ENCODE data around the gene MRPL1.

The MRPL1 gene

GRCh38 chr4:77990456-77990855 lies 127.8 kb downstream of the MRPL1 start:
- no peak for DNase-seq

DNA sequence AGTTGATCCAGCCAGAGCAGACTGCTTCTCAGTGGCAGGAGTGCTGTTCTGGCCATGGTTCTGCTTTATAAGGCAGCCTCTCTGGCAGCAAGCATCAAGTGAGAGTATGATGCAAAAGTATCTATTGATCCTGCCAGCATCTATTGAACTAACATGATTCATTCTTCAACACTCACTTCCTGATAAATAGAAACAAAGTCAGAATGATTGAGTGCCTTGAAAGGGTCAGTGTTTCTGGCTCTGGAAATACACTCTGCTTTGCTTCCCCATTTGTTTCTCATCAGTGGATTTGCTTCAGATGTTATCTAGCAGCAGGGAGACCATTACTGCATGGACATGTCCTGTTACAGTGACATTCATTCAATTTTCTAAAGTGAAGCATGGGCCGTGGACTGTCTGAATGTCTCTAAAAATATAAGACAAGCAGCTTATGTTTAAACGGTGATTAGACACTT lies 128.3 kb downstream of the MRPL1 start:
- DNase-seq: no peak

DNA sequence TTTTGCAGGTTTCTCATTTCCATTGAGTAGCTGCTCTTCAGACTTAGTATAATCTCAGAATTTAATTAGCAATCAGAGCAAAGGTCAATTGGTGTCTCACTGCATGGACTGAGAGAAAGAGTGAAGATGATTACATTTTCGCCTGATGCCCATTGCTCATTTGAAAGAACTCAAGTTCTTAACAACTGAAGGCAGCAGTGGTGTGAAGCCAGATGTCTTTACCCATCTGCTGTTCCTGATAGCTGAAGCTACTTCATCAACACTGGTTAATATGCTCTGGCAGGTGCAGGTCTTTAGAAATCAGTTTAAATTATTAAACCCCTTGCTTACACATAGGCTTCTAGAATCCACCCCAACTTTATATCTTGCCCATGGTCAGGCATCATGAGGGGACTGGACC lies 130.0 kb downstream of the MRPL1 start:
- DNase-seq: peak; percentile 31 to 83

DNA sequence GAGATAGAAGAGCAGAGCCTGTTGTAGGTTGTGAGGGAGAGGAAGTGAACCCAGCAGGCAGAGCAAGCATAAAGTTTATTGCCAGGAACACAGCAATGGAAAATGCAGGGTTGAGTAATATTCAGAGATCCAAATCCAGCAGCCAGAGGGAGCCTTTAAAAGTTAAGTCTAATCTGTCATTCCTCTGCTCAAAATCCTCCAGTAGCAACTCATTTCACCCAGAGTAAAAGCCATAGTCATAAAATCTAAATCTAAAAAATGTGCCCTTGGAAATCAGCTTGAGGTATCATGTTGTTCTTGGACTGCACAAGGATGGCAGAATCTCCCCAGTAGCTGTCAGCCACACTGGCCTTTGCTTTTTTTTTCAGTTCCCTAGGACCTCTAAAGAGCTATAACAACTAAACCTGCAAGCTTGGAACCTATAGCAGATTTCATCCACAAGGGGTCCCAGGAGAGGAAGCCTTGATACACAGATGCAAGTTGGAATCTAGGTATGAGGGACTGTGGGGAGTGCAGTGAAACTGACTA lies 131.6 kb downstream of the MRPL1 start:
- no peak for DNase-seq

DNA sequence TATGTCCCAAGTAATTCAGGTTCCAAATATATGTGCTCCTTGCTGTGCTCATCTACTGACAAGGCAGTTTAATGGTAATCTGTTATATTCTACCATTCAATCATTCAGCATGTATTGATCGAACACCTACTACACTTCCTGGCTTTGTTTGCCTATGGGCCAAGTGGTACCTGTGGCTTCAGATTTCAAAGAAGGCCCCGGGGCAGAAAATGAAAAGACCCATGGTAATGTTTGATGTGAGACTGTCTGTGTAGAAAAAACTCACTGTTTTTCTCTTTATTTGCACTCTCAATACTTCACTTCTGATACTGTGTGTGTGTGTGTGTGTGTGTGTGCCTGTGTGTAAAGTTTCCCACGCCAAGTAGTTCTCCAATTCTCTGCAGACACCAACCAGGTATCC lies 133.4 kb downstream of the MRPL1 start:
- DNase-seq: no peak

DNA sequence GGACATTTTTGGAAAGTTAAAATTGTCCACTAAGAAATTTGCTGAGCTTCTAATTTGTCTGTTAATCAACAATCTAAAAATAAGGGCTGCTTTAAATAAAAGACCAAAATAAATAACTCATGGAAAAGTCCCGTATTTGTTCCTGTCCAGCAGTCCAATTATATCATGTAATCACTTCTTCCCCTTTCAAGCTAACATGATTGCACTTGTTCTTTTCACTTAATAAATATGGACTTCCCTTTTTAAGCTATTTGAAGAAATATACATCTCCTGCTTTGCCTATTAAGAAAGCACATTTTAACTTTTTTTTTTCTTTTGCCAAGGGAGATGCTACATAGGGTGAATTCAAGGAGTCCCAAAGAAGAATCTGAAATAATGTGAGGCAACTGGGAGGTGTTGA lies 138.9 kb downstream of the MRPL1 start:
- DNase-seq: no peak

GRCh38 chr4:78002260-78002659 lies 139.6 kb downstream of the MRPL1 start:
- DNase-seq: no peak

Data from NCI-H524 (cell line).